ENCODE measurements around the gene SNX9. TPM values are rescaled to one million over a fixed set of nuclear protein-coding genes. Genes with fewer than 3 reads are reported as not detected.

Gene SNX9
- total and polyA plus RNA-seq, 2 of the 4 experiments (the other 2 are of a cell fraction): 35.3 to 41.2 TPM

GRCh38 chr6:157956171-157956730 is 133.2 kb downstream of the SNX9 start:
- CTCF ChIA-PET: no interaction called here
- Histone ChIP-seq H3K56ac (ENCODE audit: extremely low read depth, insufficient read depth, low read length) (no peak overlapping the region), H3K18ac (ENCODE audit: low read depth, low read length) (no peak overlapping the region), H3K9ac (ENCODE audit: low read depth, low read length) (no peak overlapping the region), H4K20me1 (ENCODE audit: insufficient read depth, low read length) (no peaks in the 10 kb centered on the region), H2AK5ac (ENCODE audit: low read depth, low read length) (no peak overlapping the region), H3K27ac (ENCODE audit: insufficient read depth, low read length) (no peak overlapping the region), H2AK9ac (replicated peaks; ENCODE audit: low read depth, low read length, poor library complexity) (no peak overlapping the region), H2BK20ac (ENCODE audit: low read depth, low read length) (no peak overlapping the region), H3K9me3 (ENCODE audit: control insufficient read depth, insufficient read depth, low read length) (peaks cover 11% of the 10 kb centered on the region), H3K9me1 (ENCODE audit: insufficient read depth, low read length) (no peaks in the 10 kb centered on the region), H3K4me3 (ENCODE audit: insufficient read depth, low read depth, low read length) (no peak overlapping the region), H4K5ac (ENCODE audit: low read depth, low read length) (no peak overlapping the region), H4K8ac (ENCODE audit: low read depth in 2 of 2, low read length in 2 of 2) (no peak overlapping the region), H2AFZ (replicated peaks; ENCODE audit: low read length, poor library complexity) (no peak overlapping the region), H3K36me3 (ENCODE audit: control insufficient read depth, insufficient read depth, low read length) (no peaks in the 10 kb centered on the region), H2BK5ac (ENCODE audit: low read depth, low read length, poor library complexity, severe bottlenecking) (no peak overlapping the region), H3K23ac (ENCODE audit: low read depth, low read length) (no peak overlapping the region), H3K4me1 (ENCODE audit: control insufficient read depth, insufficient read depth, low read length) (no peaks in the 10 kb centered on the region), H3K4ac (ENCODE audit: low read depth, low read length) (no peak overlapping the region), H3K79me1 (ENCODE audit: low read depth in 1 of 2, low read length in 2 of 2) (no peaks in the 10 kb centered on the region), H2BK15ac (ENCODE audit: low read depth, low read length) (no peak overlapping the region), H2BK120ac (ENCODE audit: low read depth, low read length) (no peak overlapping the region), H3K14ac (replicated peaks; ENCODE audit: low read depth, low read length) (no peak overlapping the region), H4K91ac (ENCODE audit: insufficient read depth, low read depth, low read length) (no peak overlapping the region), H3K27me3 (ENCODE audit: control insufficient read depth, insufficient read depth, low read length) (no peaks in the 10 kb centered on the region), H3K4me2 (ENCODE audit: low read depth, low read length) (no peak overlapping the region)
- POLR2A ChIA-PET (ENCODE audit: unreplicated experiment): no interaction called here
- in situ Hi-C loops (cut with MboI; ENCODE audit: low sequenced_read_pairs): no loop called here
- ATAC-seq (ENCODE audit: low read depth) (no peak), DNase-seq (no peak)
- intact Hi-C loops (cut with micrococcal nuclease): no loop called here
- dilution Hi-C loops (cut with HindIII; ENCODE audit: low sequenced_read_pairs, unreplicated experiment): no loop called here
- 78% methylated on average over 7 of the region's 12 CpGs; no CpG with 5 or more reads in 1 of the 2 experiments for WGBS, 2 experiments (ENCODE audit: extremely low coverage in 2 of 2, insufficient read length in 1 of 2)
- no peak for TF ChIP-seq USF2 (IDR thresholded peaks at IDR 0.05; ENCODE audit: low read depth, low read length)
- no peak for TF ChIP-seq POLR2A (IDR thresholded peaks at IDR 0.05; ENCODE audit: low read depth, low read length)
- TF ChIP-seq MAZ (IDR thresholded peaks at IDR 0.05; ENCODE audit: borderline replicate concordance, low read depth, low read length): no peak
- no peak for TF ChIP-seq RFX5 (IDR thresholded peaks at IDR 0.05; ENCODE audit: low read depth, low read length)
- no peak for TF ChIP-seq BHLHE40 (IDR thresholded peaks at IDR 0.05; ENCODE audit: low read depth, low read length)
- no peak for TF ChIP-seq MXI1 (IDR thresholded peaks at IDR 0.05; ENCODE audit: borderline replicate concordance, low read depth, low read length)
- no TSS peak for BruUV-seq (replicated peaks)

All from IMR-90 (cell line).